Cardiac septum (tissue), 1 donor: ENCODE results near the gene RECQL. TPM values are rescaled to one million over a fixed set of nuclear protein-coding genes. Genes with fewer than 3 reads are reported as not detected.
A peak's percentile ranks its signal among the peaks of the same experiment; 100 is the strongest.

Experiments
- DNase-seq: peaks from one replicate; pipeline ENCODE4 v3.0.0-alpha.2; 2020; ENCODE audit warnings: low spot score
- intact Hi-C: fragments of 100-400 bp; cut with DNase I; formaldehyde crosslinking; loops from one replicate; pipeline ENCODE4 v1.14.0; 2022
- long read RNA-seq: library from polyadenylated mRNA; unstranded; transcript quantifications from one replicate; pipeline ENCODE4 v2.0.0, GENCODE V29; 2021
- total RNA-seq: library from RNA; stranded (reverse); fragmentation: NEBNext Ultra II Directional; extraction: Animal tissue kit (Norgen Biotek cat#: 25700); gene quantifications from one replicate; pipeline ENCODE4 v1.2.1, GENCODE V29; 2021
- donor health status: DM: no; HTN: no; CAD: no.

RECQL gene, protein sequence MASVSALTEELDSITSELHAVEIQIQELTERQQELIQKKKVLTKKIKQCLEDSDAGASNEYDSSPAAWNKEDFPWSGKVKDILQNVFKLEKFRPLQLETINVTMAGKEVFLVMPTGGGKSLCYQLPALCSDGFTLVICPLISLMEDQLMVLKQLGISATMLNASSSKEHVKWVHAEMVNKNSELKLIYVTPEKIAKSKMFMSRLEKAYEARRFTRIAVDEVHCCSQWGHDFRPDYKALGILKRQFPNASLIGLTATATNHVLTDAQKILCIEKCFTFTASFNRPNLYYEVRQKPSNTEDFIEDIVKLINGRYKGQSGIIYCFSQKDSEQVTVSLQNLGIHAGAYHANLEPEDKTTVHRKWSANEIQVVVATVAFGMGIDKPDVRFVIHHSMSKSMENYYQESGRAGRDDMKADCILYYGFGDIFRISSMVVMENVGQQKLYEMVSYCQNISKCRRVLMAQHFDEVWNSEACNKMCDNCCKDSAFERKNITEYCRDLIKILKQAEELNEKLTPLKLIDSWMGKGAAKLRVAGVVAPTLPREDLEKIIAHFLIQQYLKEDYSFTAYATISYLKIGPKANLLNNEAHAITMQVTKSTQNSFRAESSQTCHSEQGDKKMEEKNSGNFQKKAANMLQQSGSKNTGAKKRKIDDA
- total RNA-seq = 22.3 TPM
- long read RNA-seq, transcript RECQL-204 (15 exons, 3,702 nt) = major isoform, 13 of 47 reads
- long read RNA-seq, transcript RECQL-203 (16 exons, 2,572 nt) = minor isoform, 12 of 47 reads
- long read RNA-seq, partial matches to known transcripts = 6 of 47 reads
- long read RNA-seq, other reads (novel, unspliced or antisense) = 16 of 47 reads

DNA sequence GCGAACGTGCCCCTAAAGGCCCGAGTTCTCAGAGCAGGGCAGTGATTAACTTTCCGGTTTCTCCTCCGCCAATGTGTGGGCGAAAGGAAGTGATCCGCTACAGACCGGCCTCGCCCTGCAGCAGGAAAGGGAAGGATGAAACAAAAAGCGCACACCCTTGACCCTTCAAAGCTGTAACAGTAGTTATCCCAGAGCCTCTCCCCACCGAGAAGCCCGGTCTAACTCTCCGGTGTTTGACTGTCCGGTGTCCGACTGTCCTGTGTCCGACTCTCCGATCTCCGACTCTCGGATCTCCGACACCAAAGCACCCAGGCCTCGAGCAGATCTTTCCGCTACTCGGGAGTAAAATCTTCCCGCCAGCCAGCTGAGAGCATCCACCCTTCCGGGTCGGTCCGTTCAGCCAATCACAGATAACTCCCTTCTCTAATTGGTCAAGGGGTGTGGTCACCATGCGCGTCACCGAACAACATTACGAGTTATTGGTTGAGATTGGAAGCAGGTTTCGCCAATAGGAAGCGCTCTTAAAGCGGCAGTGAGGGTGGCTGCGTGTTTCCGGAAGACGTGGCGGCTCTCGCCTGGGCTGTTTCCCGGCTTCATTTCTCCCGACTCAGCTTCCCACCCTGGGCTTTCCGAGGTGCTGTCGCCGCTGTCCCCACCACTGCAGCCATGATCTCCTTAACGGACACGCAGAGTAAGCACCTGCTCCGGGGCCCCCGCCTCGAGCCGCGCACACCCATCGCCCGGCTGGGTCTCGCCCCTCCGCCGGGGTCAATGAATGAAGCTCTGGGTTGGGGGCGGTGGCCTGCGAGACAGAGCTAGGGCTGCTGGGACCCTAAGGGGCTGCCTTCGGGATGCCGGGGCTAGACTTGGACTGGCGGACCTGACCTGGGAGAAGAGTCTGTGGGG is at the start of gene RECQL, which contains the start of gene GOLT1B:
RECQL (minus strand) TSS at position 378 of the 906 bp plus-strand sequence. CDS start 2,065 bp downstream, outside the sequence.
GOLT1B (plus strand) TSS at position 532 of the 906 bp plus-strand sequence; CDS start at position 667, 135 bp downstream.
- intact Hi-C loops = loop anchor here (5.0 kb wide), 2 partner anchors 64 to 156 kb away; partner anchors contain the start of genes LDHB and PYROXD1
- peak; percentile 96 for DNase-seq

GRCh38 chr12:21547437-21547836 is 46.0 kb upstream of the RECQL start:
- no peak for DNase-seq
- intact Hi-C loops = no loop called here

- no peak for DNase-seq
- intact Hi-C loops = no loop called here
Measured at GRCh38 chr12:21546716-21547115, 45.3 kb upstream of the RECQL start.

DNA sequence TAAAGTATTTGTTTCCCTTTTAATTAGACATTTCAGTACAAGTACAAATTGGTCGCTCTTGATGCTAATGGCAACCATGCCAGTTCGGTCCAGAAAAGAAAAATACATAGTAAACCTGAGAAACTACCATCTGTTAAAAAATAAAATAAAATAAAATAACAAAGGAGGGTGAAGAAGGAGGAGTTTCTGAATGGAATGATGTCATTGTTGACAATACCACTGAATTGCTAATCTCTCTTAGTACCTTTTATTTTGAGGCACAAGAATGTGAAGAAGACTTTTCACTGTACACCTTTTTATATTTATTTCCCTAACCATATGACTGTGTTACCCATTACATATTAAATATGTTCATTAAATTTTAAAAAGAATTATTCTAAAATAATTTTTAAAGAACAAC is 44.1 kb upstream of the RECQL start:
- DNase-seq = no peak
- intact Hi-C loops = no loop called here

DNA sequence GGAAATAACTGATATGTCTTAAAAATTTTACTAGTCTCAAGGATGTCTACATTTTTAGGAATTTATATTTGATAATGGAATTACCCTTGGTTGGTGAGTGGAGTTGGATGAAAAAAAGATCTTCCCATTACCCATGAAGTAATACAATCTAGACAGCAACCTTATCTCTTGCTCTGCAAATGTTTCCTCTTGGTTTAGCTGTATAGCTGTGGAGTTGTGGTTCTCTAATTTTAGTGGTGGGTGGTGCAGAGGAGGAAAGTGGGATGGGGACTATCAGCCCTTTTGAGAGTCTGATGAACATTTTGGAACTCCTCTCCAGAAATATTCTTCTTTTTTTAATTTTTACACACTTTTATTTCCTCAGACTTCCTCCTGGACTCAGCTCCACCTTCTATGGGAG is 41.7 kb upstream of the RECQL start:
- intact Hi-C loops = no loop called here

GRCh38 chr12:21542403-21542802 is 41.0 kb upstream of the RECQL start:
- no peak for DNase-seq
- intact Hi-C loops = no loop called here

More for the DNA sequence above, 41.7 kb upstream of the RECQL start:
- no peak for DNase-seq

- intact Hi-C loops = no loop called here
- DNase-seq = no peak
Measured at GRCh38 chr12:21541773-21542172, 40.3 kb upstream of the RECQL start.

- intact Hi-C loops = no loop called here
- DNase-seq = no peak
Measured at GRCh38 chr12:21539797-21540196, 38.4 kb upstream of the RECQL start.

GRCh38 chr12:21538061-21538653 is 36.7 kb upstream of the RECQL start:
- DNase-seq = no peak
- intact Hi-C loops = no loop called here

GRCh38 chr12:21529456-21529855 is 28.0 kb upstream of the RECQL start:
- intact Hi-C loops = no loop called here

GRCh38 chr12:21528953-21529352 is 27.5 kb upstream of the RECQL start:
- no peak for DNase-seq
- intact Hi-C loops = no loop called here

More at GRCh38 chr12:21529456-21529855, 28.0 kb upstream of the RECQL start:
- DNase-seq = no peak

GRCh38 chr12:21527451-21528180 is 26.2 kb upstream of the RECQL start:
- intact Hi-C loops = no loop called here
- peak; percentile 75 for DNase-seq

DNA sequence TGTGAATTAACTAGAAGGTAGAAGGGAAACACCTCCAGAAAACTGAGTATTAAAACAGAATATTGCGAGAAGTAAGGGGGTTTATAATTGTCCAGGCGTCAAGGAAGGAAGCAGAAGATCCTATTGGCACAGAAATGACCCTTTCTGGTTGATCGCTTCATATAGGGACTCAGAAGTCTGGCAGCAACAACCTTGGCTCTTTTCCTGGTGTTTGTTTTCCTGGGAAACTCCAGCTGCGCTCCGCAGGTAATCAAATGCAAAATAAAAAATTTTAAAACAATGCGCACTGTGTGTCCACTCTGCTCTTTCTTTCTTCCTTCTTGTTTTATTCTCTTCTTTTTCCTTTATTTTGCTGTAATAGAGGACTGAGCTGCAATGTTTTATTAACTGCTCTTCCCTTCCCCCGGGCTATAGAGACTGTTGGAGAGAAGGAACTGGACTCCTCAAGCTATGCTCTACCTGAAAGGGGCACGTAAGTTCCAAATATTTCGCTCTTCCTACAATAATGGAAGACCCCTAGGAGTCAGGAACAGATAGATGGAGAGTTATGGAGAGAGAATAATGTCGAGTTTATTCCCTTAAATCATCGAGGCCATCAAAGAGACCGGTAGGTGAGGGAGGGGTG is 25.4 kb upstream of the RECQL start:
- intact Hi-C loops = no loop called here
- no peak for DNase-seq

GRCh38 chr12:21526053-21526452 is 24.6 kb upstream of the RECQL start, which contains the start of gene SPX:
TSS of gene SPX (plus strand) at chr12:21526296. CDS start at chr12:21526473, 177 bp downstream.
- DNase-seq = no peak
- intact Hi-C loops = no loop called here

- no peak for DNase-seq
- intact Hi-C loops = no loop called here
Measured at GRCh38 chr12:21523148-21523547, 21.7 kb upstream of the RECQL start.

- intact Hi-C loops = no loop called here
- no peak for DNase-seq
Measured at GRCh38 chr12:21521541-21521940, 20.1 kb upstream of the RECQL start.

GRCh38 chr12:21518451-21518850 is 17.0 kb upstream of the RECQL start:
- DNase-seq = no peak
- intact Hi-C loops = no loop called here

DNA sequence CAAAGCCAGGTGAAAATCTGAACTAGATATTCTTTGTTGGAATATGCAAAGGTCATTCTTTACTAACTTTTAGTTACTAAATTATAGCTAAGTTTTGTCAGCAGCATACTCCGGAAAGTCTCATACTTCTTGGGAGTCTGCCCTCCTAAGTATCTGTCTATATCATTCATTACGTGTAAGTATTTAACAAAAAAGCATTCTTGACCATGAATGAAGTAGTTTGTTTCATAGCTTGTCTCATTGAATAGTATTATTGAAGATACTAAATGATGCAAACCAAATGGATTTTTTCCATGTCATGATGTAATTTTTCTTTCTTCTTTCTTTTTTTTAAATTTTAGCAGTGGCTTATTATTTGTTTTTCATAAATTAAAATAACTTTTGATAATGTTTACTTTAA is 14.8 kb upstream of the RECQL start:
- no peak for DNase-seq
- intact Hi-C loops = no loop called here
